HepG2 (cell line): Measurements from ENCODE around the gene USP24. TPM values are rescaled to one million over a fixed set of nuclear protein-coding genes. Genes with fewer than 3 reads are reported as not detected.

ENCODE experiments used
- DNMT3B ChIP-seq: conservative IDR thresholded peaks from 2 replicates; pipeline ENCODE4 v1.6.1; 2016; ENCODE audit warnings: missing biosample characterization, control low read depth
- MIER2 ChIP-seq: IDR thresholded peaks from 2 replicates; pipeline ENCODE4 v1.6.1; 2016; ENCODE audit warnings: missing biosample characterization, missing genetic modification reagents
- NAIF1 ChIP-seq: sonication (generic); formaldehyde crosslinking; IDR thresholded peaks from 2 replicates; pipeline ENCODE4 v1.5.0; 2020; ENCODE audit warnings: mild to moderate bottlenecking, missing genetic modification reagents, borderline replicate concordance
- NKX3-1 ChIP-seq: sonication (generic); formaldehyde crosslinking; IDR thresholded peaks from 2 replicates; pipeline ENCODE4 v1.5.0; 2020; ENCODE audit warnings: missing genetic modification reagents
- PBX2 ChIP-seq: IDR thresholded peaks from 2 replicates; pipeline ENCODE4 v1.6.1; 2016; ENCODE audit warnings: control low read depth
- POLR2AphosphoS5 ChIP-seq: IDR thresholded peaks from 2 replicates; pipeline ENCODE4 v1.6.1; 2012; ENCODE audit warnings: low read depth, low read length
- RNF2 ChIP-seq: fragments of 450-650 bp; conservative IDR thresholded peaks from 2 replicates; pipeline ENCODE4 v1.6.1; 2016; ENCODE audit warnings: low read depth
- SMAD1 ChIP-seq: sonication (generic); formaldehyde crosslinking; IDR thresholded peaks from 2 replicates; pipeline ENCODE4 v1.4.0; 2020; ENCODE audit warnings: missing genetic modification reagents, low read depth, mild to moderate bottlenecking, borderline replicate concordance
- ZBTB21 ChIP-seq: sonication (generic); formaldehyde crosslinking; IDR thresholded peaks from 2 replicates; pipeline ENCODE4 v1.4.0; 2020; ENCODE audit warnings: missing genetic modification reagents
- ZNF24 ChIP-seq: fragments of 450-650 bp; IDR thresholded peaks from 2 replicates; pipeline ENCODE4 v1.6.1; 2017; ENCODE audit warnings: antibody characterized with exemption, mild to moderate bottlenecking
- ZNF251 ChIP-seq: sonication (generic); formaldehyde crosslinking; IDR thresholded peaks from 2 replicates; pipeline ENCODE4 v1.9.0; 2021; ENCODE audit warnings: mild to moderate bottlenecking, missing genetic modification reagents
- ZNF564 ChIP-seq: sonication (generic); formaldehyde crosslinking; IDR thresholded peaks from 2 replicates; pipeline ENCODE4 v1.8.1; 2023; ENCODE audit warnings: mild to moderate bottlenecking, missing genetic modification reagents
- ZNF580 ChIP-seq: IDR thresholded peaks from 2 replicates; pipeline ENCODE4 v1.6.1; 2016; ENCODE audit warnings: low read depth, borderline replicate concordance
- ZNF737 ChIP-seq: sonication (generic); formaldehyde crosslinking; IDR thresholded peaks from 2 replicates; pipeline ENCODE4 v1.5.0; 2020; ENCODE audit warnings: missing genetic modification reagents, mild to moderate bottlenecking, borderline replicate concordance
- polyA plus RNA-seq, 8 experiments: library from polyadenylated mRNA; depleted of rRNA in 3 of 8; stranded (reverse) in 7 of 8; unstranded in 1 of 8; fragments of >200 nt; fragmentation: Illumina TruSeq in 4 of 8; extraction: Trizol in 4 of 8; gene quantifications; 2 replicates each; pipeline versions ENCODE4 v1.2.1 to v1.2.3, GENCODE V29; 2011 to 2016; ENCODE audit warnings: low read depth in 4 of 8, missing spikeins in 1 of 8, mixed read lengths in 1 of 8; ENCODE audit not compliant: insufficient read depth in 1 of 8
- total RNA-seq, 5 experiments: library from RNA; depleted of rRNA; stranded (reverse); fragments of >200 nt; fragmentation: Illumina TruSeq; extraction: Trizol; gene quantifications; 2 replicates each; pipeline ENCODE4 v1.2.3, GENCODE V29; 2016; ENCODE audit warnings: low read depth in 1 of 5
- TF ChIP-seq, protein P1 (sequence below): sonication (generic); formaldehyde crosslinking; IDR thresholded peaks from 2 replicates; pipeline ENCODE4 v1.5.1; 2020; ENCODE audit warnings: missing genetic modification reagents, mild to moderate bottlenecking, borderline replicate concordance
- TF ChIP-seq, protein P2 (sequence below): sonication (generic); formaldehyde crosslinking; IDR thresholded peaks from 2 replicates; pipeline ENCODE4 v1.4.0; 2020; ENCODE audit warnings: missing genetic modification reagents
- TF ChIP-seq, protein P3 (sequence below): sonication (generic); formaldehyde crosslinking; IDR thresholded peaks from 2 replicates; pipeline ENCODE4 v1.5.1; 2020; ENCODE audit warnings: missing genetic modification reagents, mild to moderate bottlenecking, borderline replicate concordance
- TF ChIP-seq, protein P4 (sequence below): sonication (generic); formaldehyde crosslinking; conservative IDR thresholded peaks from 2 replicates; pipeline ENCODE4 v1.8.0; 2022; ENCODE audit warnings: mild to moderate bottlenecking, moderate library complexity, missing genetic modification reagents

Gene USP24
- total and polyA plus RNA-seq, 2 of the 13 experiments (the other 11 are each of a cell fraction or from before 2014, with no cell fraction given): 18.8 to 47.6 TPM

- TF ChIP-seq SMAD1 (CRISPR knock-in tag) (peak; percentile 78), POLR2AphosphoS5 (peak; percentile 91), PBX2 (CRISPR knock-in tag) (no peak), MIER2 (CRISPR knock-in tag) (0 out of 2 replicates have a peak, but pooled peaks have one; percentile 16), ZNF24 (no peak), DNMT3B (CRISPR knock-in tag) (no peak), ZNF564 (CRISPR knock-in tag) (no peak), ZNF737 (CRISPR knock-in tag) (0 out of 2 replicates have a peak, but pooled peaks have one; percentile 84), RNF2 (peak; percentile 61; the same call in 1 of the 2 replicates), NKX3-1 (peak; percentile 94), ZBTB21 (no peak), ZNF251 (peak; percentile 75; the same call in 1 of the 2 replicates), ZNF580 (CRISPR knock-in tag) (peak; percentile 95; the same call in 1 of the 2 replicates), NAIF1 (CRISPR knock-in tag) (peak; percentile 87; the same call in 1 of the 2 replicates)
- TF ChIP-seq, protein P1, sequence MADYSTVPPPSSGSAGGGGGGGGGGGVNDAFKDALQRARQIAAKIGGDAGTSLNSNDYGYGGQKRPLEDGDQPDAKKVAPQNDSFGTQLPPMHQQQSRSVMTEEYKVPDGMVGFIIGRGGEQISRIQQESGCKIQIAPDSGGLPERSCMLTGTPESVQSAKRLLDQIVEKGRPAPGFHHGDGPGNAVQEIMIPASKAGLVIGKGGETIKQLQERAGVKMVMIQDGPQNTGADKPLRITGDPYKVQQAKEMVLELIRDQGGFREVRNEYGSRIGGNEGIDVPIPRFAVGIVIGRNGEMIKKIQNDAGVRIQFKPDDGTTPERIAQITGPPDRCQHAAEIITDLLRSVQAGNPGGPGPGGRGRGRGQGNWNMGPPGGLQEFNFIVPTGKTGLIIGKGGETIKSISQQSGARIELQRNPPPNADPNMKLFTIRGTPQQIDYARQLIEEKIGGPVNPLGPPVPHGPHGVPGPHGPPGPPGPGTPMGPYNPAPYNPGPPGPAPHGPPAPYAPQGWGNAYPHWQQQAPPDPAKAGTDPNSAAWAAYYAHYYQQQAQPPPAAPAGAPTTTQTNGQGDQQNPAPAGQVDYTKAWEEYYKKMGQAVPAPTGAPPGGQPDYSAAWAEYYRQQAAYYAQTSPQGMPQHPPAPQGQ (CRISPR knock-in tag): no peak
- TF ChIP-seq, protein P2, sequence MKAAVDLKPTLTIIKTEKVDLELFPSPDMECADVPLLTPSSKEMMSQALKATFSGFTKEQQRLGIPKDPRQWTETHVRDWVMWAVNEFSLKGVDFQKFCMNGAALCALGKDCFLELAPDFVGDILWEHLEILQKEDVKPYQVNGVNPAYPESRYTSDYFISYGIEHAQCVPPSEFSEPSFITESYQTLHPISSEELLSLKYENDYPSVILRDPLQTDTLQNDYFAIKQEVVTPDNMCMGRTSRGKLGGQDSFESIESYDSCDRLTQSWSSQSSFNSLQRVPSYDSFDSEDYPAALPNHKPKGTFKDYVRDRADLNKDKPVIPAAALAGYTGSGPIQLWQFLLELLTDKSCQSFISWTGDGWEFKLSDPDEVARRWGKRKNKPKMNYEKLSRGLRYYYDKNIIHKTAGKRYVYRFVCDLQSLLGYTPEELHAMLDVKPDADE (CRISPR knock-in tag): no peak
- TF ChIP-seq, protein P3, sequence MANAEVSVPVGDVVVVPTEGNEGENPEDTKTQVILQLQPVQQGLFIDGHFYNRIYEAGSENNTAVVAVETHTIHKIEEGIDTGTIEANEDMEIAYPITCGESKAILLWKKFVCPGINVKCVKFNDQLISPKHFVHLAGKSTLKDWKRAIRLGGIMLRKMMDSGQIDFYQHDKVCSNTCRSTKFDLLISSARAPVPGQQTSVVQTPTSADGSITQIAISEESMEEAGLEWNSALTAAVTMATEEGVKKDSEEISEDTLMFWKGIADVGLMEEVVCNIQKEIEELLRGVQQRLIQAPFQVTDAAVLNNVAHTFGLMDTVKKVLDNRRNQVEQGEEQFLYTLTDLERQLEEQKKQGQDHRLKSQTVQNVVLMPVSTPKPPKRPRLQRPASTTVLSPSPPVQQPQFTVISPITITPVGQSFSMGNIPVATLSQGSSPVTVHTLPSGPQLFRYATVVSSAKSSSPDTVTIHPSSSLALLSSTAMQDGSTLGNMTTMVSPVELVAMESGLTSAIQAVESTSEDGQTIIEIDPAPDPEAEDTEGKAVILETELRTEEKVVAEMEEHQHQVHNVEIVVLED (CRISPR knock-in tag): peak; percentile 89
- TF ChIP-seq, protein P4, sequence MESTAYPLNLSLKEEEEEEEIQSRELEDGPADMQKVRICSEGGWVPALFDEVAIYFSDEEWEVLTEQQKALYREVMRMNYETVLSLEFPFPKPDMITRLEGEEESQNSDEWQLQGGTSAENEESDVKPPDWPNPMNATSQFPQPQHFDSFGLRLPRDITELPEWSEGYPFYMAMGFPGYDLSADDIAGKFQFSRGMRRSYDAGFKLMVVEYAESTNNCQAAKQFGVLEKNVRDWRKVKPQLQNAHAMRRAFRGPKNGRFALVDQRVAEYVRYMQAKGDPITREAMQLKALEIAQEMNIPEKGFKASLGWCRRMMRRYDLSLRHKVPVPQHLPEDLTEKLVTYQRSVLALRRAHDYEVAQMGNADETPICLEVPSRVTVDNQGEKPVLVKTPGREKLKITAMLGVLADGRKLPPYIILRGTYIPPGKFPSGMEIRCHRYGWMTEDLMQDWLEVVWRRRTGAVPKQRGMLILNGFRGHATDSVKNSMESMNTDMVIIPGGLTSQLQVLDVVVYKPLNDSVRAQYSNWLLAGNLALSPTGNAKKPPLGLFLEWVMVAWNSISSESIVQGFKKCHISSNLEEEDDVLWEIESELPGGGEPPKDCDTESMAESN (CRISPR knock-in tag): peak; percentile 97
These were observed 175.7 kb downstream of the USP24 start, which contains the start of gene PCSK9 (continued) for GRCh38 chr1:55039342-55040082.
